ENCODE measurements around the gene PPP5C. TPM values are rescaled to one million over a fixed set of nuclear protein-coding genes. Genes with fewer than 3 reads are reported as not detected.

PPP5C gene
- total RNA-seq, 2 experiments from 2014 or later = 105 to 118 TPM

DNA sequence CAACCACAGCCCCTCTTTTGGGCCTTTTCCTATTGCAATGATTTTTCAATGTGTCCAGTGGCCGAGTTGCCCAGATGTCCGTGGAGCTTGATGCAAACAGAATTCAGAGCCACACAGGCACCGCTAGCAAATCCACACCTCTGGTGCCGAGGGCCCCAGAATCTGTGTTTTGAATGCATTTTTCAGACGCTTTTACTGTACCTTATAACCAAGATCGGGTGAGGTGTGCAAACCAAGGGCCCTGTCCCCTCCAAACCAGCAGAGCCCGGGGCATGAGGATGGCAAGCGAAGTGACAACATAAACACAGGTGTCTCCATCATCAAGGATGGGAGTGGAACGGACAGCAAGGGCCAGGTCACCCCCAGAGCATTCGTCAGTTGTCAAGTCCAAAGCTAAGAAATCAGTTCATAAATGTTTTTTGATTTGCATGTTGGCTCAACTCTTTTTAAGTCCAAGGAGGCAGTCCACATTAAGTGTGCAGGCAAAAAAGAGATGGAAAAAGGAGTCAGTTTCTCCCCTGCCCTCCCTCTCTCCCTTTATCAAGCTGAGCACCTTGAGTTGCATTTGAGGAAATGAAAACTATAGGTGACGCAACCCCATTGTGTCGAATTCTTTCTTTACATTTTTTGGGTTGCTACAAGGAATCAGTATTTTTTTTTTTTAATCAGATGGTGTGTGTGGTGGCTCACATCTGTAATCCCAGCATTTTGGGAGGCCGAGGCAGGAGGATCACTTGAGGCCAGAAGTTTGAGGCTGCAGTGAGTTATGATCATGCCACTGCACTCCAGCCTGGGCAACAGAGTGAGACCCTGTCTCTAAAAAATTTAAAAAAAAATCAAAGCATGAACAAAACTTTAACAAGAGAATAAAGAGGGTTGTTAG is 63.6 kb downstream of the PPP5C start:
- CTCF ChIA-PET (ENCODE audit: unreplicated experiment) = no interaction called here
- Histone ChIP-seq H2AFZ (ENCODE audit: low read length) (no peak overlapping the region; the same call in 1 of the 2 replicates), H3K36me3 (ENCODE audit: insufficient read depth, low read length) (no peaks in the 10 kb centered on the region), H3K4me1 (ENCODE audit: insufficient read depth, low read length, poor library complexity, severe bottlenecking) (peaks cover 38% of the 10 kb centered on the region), H3K9me2 (ENCODE audit: insufficient read depth, low read length) (no peaks in the 10 kb centered on the region), H3K4me2 (ENCODE audit: low read length) (peak overlapping the region; percentile 32; the same call in 1 of the 2 replicates), H3K27ac (ENCODE audit: low read depth, low read length, poor library complexity, severe bottlenecking) (peak overlapping the region; percentile 7), H3K4me3 (ENCODE audit: low read depth, low read length, poor library complexity, severe bottlenecking) (no peak overlapping the region), H3K79me2 (ENCODE audit: insufficient read depth, low read depth, low read length) (no peaks in the 10 kb centered on the region), H3K9me3 (ENCODE audit: low read length) (no peaks in the 10 kb centered on the region), H4K20me1 (ENCODE audit: insufficient read depth, low read length) (no peaks in the 10 kb centered on the region)
- BruUV-seq (replicated peaks) = no TSS peak
- peak; percentile 57 for DNase-seq (ENCODE audit: low spot score)
- TF ChIP-seq, protein P1, sequence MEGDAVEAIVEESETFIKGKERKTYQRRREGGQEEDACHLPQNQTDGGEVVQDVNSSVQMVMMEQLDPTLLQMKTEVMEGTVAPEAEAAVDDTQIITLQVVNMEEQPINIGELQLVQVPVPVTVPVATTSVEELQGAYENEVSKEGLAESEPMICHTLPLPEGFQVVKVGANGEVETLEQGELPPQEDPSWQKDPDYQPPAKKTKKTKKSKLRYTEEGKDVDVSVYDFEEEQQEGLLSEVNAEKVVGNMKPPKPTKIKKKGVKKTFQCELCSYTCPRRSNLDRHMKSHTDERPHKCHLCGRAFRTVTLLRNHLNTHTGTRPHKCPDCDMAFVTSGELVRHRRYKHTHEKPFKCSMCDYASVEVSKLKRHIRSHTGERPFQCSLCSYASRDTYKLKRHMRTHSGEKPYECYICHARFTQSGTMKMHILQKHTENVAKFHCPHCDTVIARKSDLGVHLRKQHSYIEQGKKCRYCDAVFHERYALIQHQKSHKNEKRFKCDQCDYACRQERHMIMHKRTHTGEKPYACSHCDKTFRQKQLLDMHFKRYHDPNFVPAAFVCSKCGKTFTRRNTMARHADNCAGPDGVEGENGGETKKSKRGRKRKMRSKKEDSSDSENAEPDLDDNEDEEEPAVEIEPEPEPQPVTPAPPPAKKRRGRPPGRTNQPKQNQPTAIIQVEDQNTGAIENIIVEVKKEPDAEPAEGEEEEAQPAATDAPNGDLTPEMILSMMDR (conservative IDR thresholded peaks at IDR 0.05; ENCODE audit: low read length) = no peak
- no peak for TF ChIP-seq EZH2phosphoT487 (IDR thresholded peaks at IDR 0.05; ENCODE audit: borderline replicate concordance, low read depth, low read length)
- intact Hi-C loops (cut with micrococcal nuclease; ENCODE audit: unreplicated experiment) = no loop called here
- POLR2A ChIA-PET = interaction anchor here (0.6 kb wide), 1 partner anchor 73 kb away, joined by 3 read pairs; no protein-coding TSS in a partner anchor

- DNase-seq (ENCODE audit: low spot score) = no peak
- Histone ChIP-seq H4K20me1 (ENCODE audit: insufficient read depth, low read length) (no peaks in the 10 kb centered on the region), H3K4me3 (ENCODE audit: low read depth, low read length, poor library complexity, severe bottlenecking) (no peak overlapping the region), H3K36me3 (ENCODE audit: insufficient read depth, low read length) (no peaks in the 10 kb centered on the region), H3K4me1 (ENCODE audit: insufficient read depth, low read length, poor library complexity, severe bottlenecking) (peaks cover 44% of the 10 kb centered on the region), H3K27ac (ENCODE audit: low read depth, low read length, poor library complexity, severe bottlenecking) (peak overlapping the region; percentile 7), H2AFZ (ENCODE audit: low read length) (no peak overlapping the region), H3K9me3 (ENCODE audit: low read length) (no peaks in the 10 kb centered on the region), H3K9me2 (ENCODE audit: insufficient read depth, low read length) (no peaks in the 10 kb centered on the region), H3K79me2 (ENCODE audit: insufficient read depth, low read depth, low read length) (no peaks in the 10 kb centered on the region), H3K4me2 (ENCODE audit: low read length) (no peak overlapping the region)
- BruUV-seq (replicated peaks) = no TSS peak
- POLR2A ChIA-PET = interaction anchor here (0.6 to 0.9 kb wide), 2 partner anchors 12 to 72 kb away, joined by 3 to 4 read pairs; no protein-coding TSS in a partner anchor
- TF ChIP-seq EZH2phosphoT487 (IDR thresholded peaks at IDR 0.05; ENCODE audit: borderline replicate concordance, low read depth, low read length) = no peak
- TF ChIP-seq, protein P1 (conservative IDR thresholded peaks at IDR 0.05; ENCODE audit: low read length) = no peak
- CTCF ChIA-PET (ENCODE audit: unreplicated experiment) = no interaction called here
- intact Hi-C loops (cut with micrococcal nuclease; ENCODE audit: unreplicated experiment) = no loop called here
Measured at GRCh38 chr19:46411088-46411924, 64.4 kb downstream of the PPP5C start.

All from OCI-LY7 (cell line).